ENCODE results near the gene ADGRG6. TPM values are rescaled to one million over a fixed set of nuclear protein-coding genes. Genes with fewer than 3 reads are reported as not detected.
A peak's percentile ranks its signal among the peaks of the same experiment; 100 is the strongest.
"Not testable (repeated sequence)": the region's sequence is repeated elsewhere in the genome, so short reads cannot be mapped to it uniquely, and the experiment has no call there.

The ADGRG6 gene
- total and polyA plus RNA-seq, 2 experiments from 2014 or later = 0.38 to 1.5 TPM

DNA sequence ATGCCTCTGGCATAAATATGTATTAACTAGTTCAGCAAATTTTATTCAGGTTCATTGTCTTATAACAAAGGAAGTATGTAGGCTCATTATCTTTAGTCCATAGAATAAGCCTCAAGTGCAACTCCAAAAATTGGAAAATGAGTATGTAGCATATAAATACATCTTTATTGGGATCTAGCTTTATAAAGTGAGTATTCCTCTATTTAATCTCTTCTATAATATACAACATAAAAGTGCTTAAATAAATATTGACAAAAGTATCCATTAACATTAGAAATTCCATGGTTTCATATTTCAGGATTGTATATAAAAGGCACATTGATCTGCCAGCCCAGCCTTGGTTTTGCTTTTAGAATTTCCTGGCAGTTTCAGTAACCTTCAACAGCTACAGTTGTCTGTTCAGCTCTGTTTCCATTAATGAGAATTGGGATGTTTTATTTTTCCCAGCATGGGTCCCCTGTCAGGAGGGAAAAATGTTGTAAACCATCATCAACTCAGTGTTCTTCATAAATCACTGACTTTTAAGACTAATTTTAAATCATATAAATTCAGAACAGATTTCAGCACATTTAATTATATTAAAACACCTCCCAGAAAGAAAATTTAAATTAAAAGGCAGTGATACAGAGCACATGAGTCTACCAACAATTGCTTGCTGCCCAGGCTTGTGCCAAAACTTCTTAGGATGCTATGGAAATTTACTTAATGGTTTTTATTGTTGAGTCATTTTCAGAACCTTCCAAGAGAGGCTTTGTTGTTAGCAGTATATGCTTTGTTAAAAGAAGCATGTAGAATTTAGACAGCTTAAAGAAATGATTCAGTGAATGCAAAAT, 119.7 kb downstream of the ADGRG6 start:
- Histone ChIP-seq H3K9ac (no peak overlapping the region), H2AFZ (no peak overlapping the region), H3K9me3 (ENCODE audit: low read depth) (no peaks in the 10 kb centered on the region), H3K27me3 (replicated peaks; ENCODE audit: insufficient read depth) (no peaks in the 10 kb centered on the region), H3K36me3 (ENCODE audit: low read depth) (no peaks in the 10 kb centered on the region), H3K4me2 (ENCODE audit: unreplicated experiment) (peak overlapping the region; percentile 6), H3K4me1 (ENCODE audit: insufficient read depth) (peaks cover 23% of the 10 kb centered on the region), H3K79me2 (ENCODE audit: insufficient read depth) (no peaks in the 10 kb centered on the region), H3K4me3 (no peak overlapping the region), H3K9me2 (ENCODE audit: insufficient read depth) (no peaks in the 10 kb centered on the region), H3F3A (ENCODE audit: insufficient read depth) (peaks cover 14% of the 10 kb centered on the region), H3K27ac (no peak overlapping the region), H4K20me1 (ENCODE audit: insufficient read depth) (no peaks in the 10 kb centered on the region)
- in situ Hi-C loops (cut with MboI) = no loop called here
- peak; percentile 56 for DNase-seq
- TF ChIP-seq EZH2phosphoT487 (IDR thresholded peaks at IDR 0.05; ENCODE audit: insufficient read depth, low read depth) = no peak

- H4K20me1 ChIP-seq (ENCODE audit: insufficient read depth); H3K27ac ChIP-seq; H3K9ac ChIP-seq; DNase-seq; H3K4me1 ChIP-seq (ENCODE audit: insufficient read depth); H3K36me3 ChIP-seq (ENCODE audit: low read depth); H3K27me3 ChIP-seq (replicated peaks; ENCODE audit: insufficient read depth); in situ Hi-C loops (cut with MboI); H3F3A ChIP-seq (ENCODE audit: insufficient read depth); H3K4me3 ChIP-seq; H3K9me3 ChIP-seq (ENCODE audit: low read depth); H2AFZ ChIP-seq; H3K79me2 ChIP-seq (ENCODE audit: insufficient read depth); H3K9me2 ChIP-seq (ENCODE audit: insufficient read depth); H3K4me2 ChIP-seq (ENCODE audit: unreplicated experiment): not testable (repeated sequence)
- 80 to 83% methylated on average over 2 of the region's 2 CpGs for WGBS, 2 experiments (ENCODE audit: low coverage in 1 of 2, low lambda C conversion rate in 2 of 2, missing lambda C conversion rate in 2 of 2)
These were observed 124.8 kb downstream of the ADGRG6 start for GRCh38 chr6:142426444-142427132.

- H3K79me2 ChIP-seq (ENCODE audit: insufficient read depth); H3K4me2 ChIP-seq (ENCODE audit: unreplicated experiment); H3K36me3 ChIP-seq (ENCODE audit: low read depth); H3K4me1 ChIP-seq (ENCODE audit: insufficient read depth); in situ Hi-C loops (cut with MboI); H3K9ac ChIP-seq; H3K27me3 ChIP-seq (replicated peaks; ENCODE audit: insufficient read depth); H3F3A ChIP-seq (ENCODE audit: insufficient read depth); H4K20me1 ChIP-seq (ENCODE audit: insufficient read depth); H3K9me3 ChIP-seq (ENCODE audit: low read depth); DNase-seq; H3K9me2 ChIP-seq (ENCODE audit: insufficient read depth); H3K4me3 ChIP-seq; H2AFZ ChIP-seq; H3K27ac ChIP-seq: not testable (repeated sequence)
- 78 to 87% methylated on average over 2 of the region's 2 CpGs for whole genome bisulfite sequencing, 2 experiments (ENCODE audit: low coverage in 1 of 2, low lambda C conversion rate in 2 of 2, missing lambda C conversion rate in 2 of 2)
These were observed 126.7 kb downstream of the ADGRG6 start for GRCh38 chr6:142428468-142428867.

DNA sequence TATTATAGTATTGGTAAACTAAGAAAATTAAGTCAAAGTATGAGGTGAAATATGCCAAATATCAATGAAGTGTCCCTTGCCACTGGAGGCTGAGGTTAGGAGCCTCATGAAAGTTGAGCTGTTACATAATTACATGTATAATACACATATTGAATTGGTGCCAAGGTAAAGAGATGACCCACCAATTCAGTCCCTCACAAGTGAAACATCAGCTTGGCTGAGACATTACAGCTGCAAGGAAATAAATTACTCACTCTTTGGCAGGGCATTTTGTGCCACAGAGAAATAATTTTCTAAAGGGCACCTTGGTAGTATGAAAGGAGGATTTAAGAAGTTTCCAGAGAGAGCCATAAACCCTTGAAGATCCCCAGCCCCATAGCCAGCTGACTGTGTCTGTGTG, 127.4 kb downstream of the ADGRG6 start:
- in situ Hi-C loops (cut with MboI) = no loop called here
- H3K9me2 ChIP-seq (ENCODE audit: insufficient read depth) = no peaks in the 10 kb centered on the region
- no peaks in the 10 kb centered on the region for H3K36me3 ChIP-seq (ENCODE audit: low read depth)
- no peaks in the 10 kb centered on the region for H3K79me2 ChIP-seq (ENCODE audit: insufficient read depth)
- no peak overlapping the region for H3K9ac ChIP-seq
- DNase-seq = peak; percentile 26
- no peaks in the 10 kb centered on the region for H3K4me1 ChIP-seq (ENCODE audit: insufficient read depth)
- no peaks in the 10 kb centered on the region for H3F3A ChIP-seq (ENCODE audit: insufficient read depth)
- H3K9me3 ChIP-seq (ENCODE audit: low read depth) = no peaks in the 10 kb centered on the region
- H3K4me2 ChIP-seq (ENCODE audit: unreplicated experiment) = no peak overlapping the region
- H3K27me3 ChIP-seq (replicated peaks; ENCODE audit: insufficient read depth) = no peaks in the 10 kb centered on the region
- H2AFZ ChIP-seq = no peak overlapping the region
- no peak overlapping the region for H3K27ac ChIP-seq
- H3K4me3 ChIP-seq = no peak overlapping the region
- TF ChIP-seq EZH2 (IDR thresholded peaks at IDR 0.05; ENCODE audit: insufficient read depth, poor library complexity, severe bottlenecking) (no peak), EZH2phosphoT487 (IDR thresholded peaks at IDR 0.05; ENCODE audit: insufficient read depth, low read depth) (no peak)
- H4K20me1 ChIP-seq (ENCODE audit: insufficient read depth) = no peaks in the 10 kb centered on the region

- WGBS, 2 experiments (ENCODE audit: low coverage in 1 of 2, low lambda C conversion rate in 2 of 2, missing lambda C conversion rate in 2 of 2) = 79 to 90% methylated on average over 4 of the region's 4 CpGs
- no peak overlapping the region for H3K27ac ChIP-seq
- H3K4me1 ChIP-seq (ENCODE audit: insufficient read depth) = no peaks in the 10 kb centered on the region
- in situ Hi-C loops (cut with MboI) = no loop called here
- DNase-seq = no peak
- no peak overlapping the region for H2AFZ ChIP-seq
- H3K9me3 ChIP-seq (ENCODE audit: low read depth) = no peaks in the 10 kb centered on the region
- no peaks in the 10 kb centered on the region for H3K27me3 ChIP-seq (replicated peaks; ENCODE audit: insufficient read depth)
- no peak overlapping the region for H3K4me3 ChIP-seq
- no peaks in the 10 kb centered on the region for H3K36me3 ChIP-seq (ENCODE audit: low read depth)
- H3K9me2 ChIP-seq (ENCODE audit: insufficient read depth) = no peaks in the 10 kb centered on the region
- no peaks in the 10 kb centered on the region for H3K79me2 ChIP-seq (ENCODE audit: insufficient read depth)
- H3K4me2 ChIP-seq (ENCODE audit: unreplicated experiment) = no peak overlapping the region
- H3K9ac ChIP-seq = no peak overlapping the region
- no peaks in the 10 kb centered on the region for H3F3A ChIP-seq (ENCODE audit: insufficient read depth)
- TF ChIP-seq EZH2phosphoT487 (IDR thresholded peaks at IDR 0.05; ENCODE audit: insufficient read depth, low read depth) = no peak
- no peak for TF ChIP-seq EZH2 (IDR thresholded peaks at IDR 0.05; ENCODE audit: insufficient read depth, poor library complexity, severe bottlenecking)
- H4K20me1 ChIP-seq (ENCODE audit: insufficient read depth) = no peaks in the 10 kb centered on the region
These were observed 131.6 kb downstream of the ADGRG6 start for GRCh38 chr6:142433419-142433818.
